ENCODE data around the gene ATP8A2. TPM values are rescaled to one million over a fixed set of nuclear protein-coding genes. Genes with fewer than 3 reads are reported as not detected.

Gene ATP8A2
- total RNA-seq, 6 donors from 2014 or later = 0.55 to 1.5 (median 0.87) TPM

- no peak overlapping the region for H3K27ac ChIP-seq
- H3K4me3 ChIP-seq = no peak overlapping the region
- WGBS, 2 donors = 59% methylated on average over 2 of the region's 2 CpGs
Observed at GRCh38 chr13:25691654-25692053, 319.9 kb downstream of the ATP8A2 start.

GRCh38 chr13:25692099-25692498, 320.3 kb downstream of the ATP8A2 start:
- 51 to 53% methylated on average over 7 of the region's 7 CpGs for WGBS, 2 donors
- no peak overlapping the region for H3K27ac ChIP-seq

More at GRCh38 chr13:25691654-25692053, 319.9 kb downstream of the ATP8A2 start:
- H3K27me3 ChIP-seq = no peaks in the 10 kb centered on the region
- no peak for ATAC-seq (ENCODE audit: low FRiP score in 2 of 2)
- no peak for DNase-seq
- H3K9me3 ChIP-seq = no peaks in the 10 kb centered on the region
- TF ChIP-seq POLR2AphosphoS5 (IDR thresholded peaks at IDR 0.05) = no peak
- TF ChIP-seq CTCF (IDR thresholded peaks at IDR 0.05) = no peak
- TF ChIP-seq POLR2A (IDR thresholded peaks at IDR 0.05) = no peak
- no peak for TF ChIP-seq EP300 (IDR thresholded peaks at IDR 0.05)
- no peaks in the 10 kb centered on the region for H3K36me3 ChIP-seq
- H3K4me1 ChIP-seq = peaks cover 0 to 6% (median 0%) of the 10 kb centered on the region in 4 donors

GRCh38 chr13:25699056-25699455, 327.3 kb downstream of the ATP8A2 start:
- Histone ChIP-seq H3K27me3 (no peaks in the 10 kb centered on the region), H3K4me3 (no peak overlapping the region), H3K9me3 (no peaks in the 10 kb centered on the region), H3K4me1 (no peaks in the 10 kb centered on the region), H3K27ac (no peak overlapping the region), H3K36me3 (no peaks in the 10 kb centered on the region)
- DNase-seq (no peak), ATAC-seq (ENCODE audit: low FRiP score in 2 of 2) (no peak)
- WGBS, 2 donors = 85 to 91% methylated on average over 9 of the region's 9 CpGs
- no peak for TF ChIP-seq EP300 (IDR thresholded peaks at IDR 0.05)
- TF ChIP-seq POLR2A (IDR thresholded peaks at IDR 0.05) = no peak
- TF ChIP-seq POLR2AphosphoS5 (IDR thresholded peaks at IDR 0.05) = no peak
- TF ChIP-seq CTCF (IDR thresholded peaks at IDR 0.05) = no peak

More at GRCh38 chr13:25692099-25692498, 320.3 kb downstream of the ATP8A2 start:
- DNase-seq = no peak
- Histone ChIP-seq H3K4me3 (no peak overlapping the region), H3K36me3 (no peaks in the 10 kb centered on the region), H3K27me3 (no peaks in the 10 kb centered on the region), H3K4me1 (peaks cover 0 to 6% (median 0%) of the 10 kb centered on the region in 4 donors), H3K9me3 (no peaks in the 10 kb centered on the region)
- ATAC-seq (ENCODE audit: low FRiP score in 2 of 2) = no peak
- TF ChIP-seq EP300 (IDR thresholded peaks at IDR 0.05) (no peak), POLR2AphosphoS5 (IDR thresholded peaks at IDR 0.05) (no peak), CTCF (IDR thresholded peaks at IDR 0.05) (no peak), POLR2A (IDR thresholded peaks at IDR 0.05) (no peak)

- H3K27ac ChIP-seq = no peak overlapping the region
- H3K9me3 ChIP-seq = no peaks in the 10 kb centered on the region
- H3K4me1 ChIP-seq = no peaks in the 10 kb centered on the region
- DNase-seq = no peak
- no peak overlapping the region for H3K4me3 ChIP-seq
- no peak for TF ChIP-seq POLR2AphosphoS5 (IDR thresholded peaks at IDR 0.05)
- TF ChIP-seq POLR2A (IDR thresholded peaks at IDR 0.05) = no peak
- no peak for TF ChIP-seq EP300 (IDR thresholded peaks at IDR 0.05)
- no peak for TF ChIP-seq CTCF (IDR thresholded peaks at IDR 0.05)
- 50 to 53% methylated on average over 2 of the region's 2 CpGs for WGBS, 2 donors
- no peaks in the 10 kb centered on the region for H3K36me3 ChIP-seq
- ATAC-seq (ENCODE audit: low FRiP score in 2 of 2) = no peak
- H3K27me3 ChIP-seq = no peaks in the 10 kb centered on the region
Observed at GRCh38 chr13:25699600-25699999, 327.8 kb downstream of the ATP8A2 start.

GRCh38 chr13:25701304-25701703, 329.5 kb downstream of the ATP8A2 start:
- WGBS, 2 donors = 49 to 63% methylated on average over 4 of the region's 4 CpGs
- peak in 1 of 2 donors; percentile 22 for DNase-seq
- Histone ChIP-seq H3K9me3 (no peaks in the 10 kb centered on the region), H3K4me3 (no peak overlapping the region), H3K27ac (no peak overlapping the region), H3K36me3 (no peaks in the 10 kb centered on the region), H3K4me1 (no peaks in the 10 kb centered on the region), H3K27me3 (no peaks in the 10 kb centered on the region)
- no peak for ATAC-seq (ENCODE audit: low FRiP score in 2 of 2)
- TF ChIP-seq POLR2AphosphoS5 (IDR thresholded peaks at IDR 0.05) = no peak
- TF ChIP-seq POLR2A (IDR thresholded peaks at IDR 0.05) = no peak
- no peak for TF ChIP-seq CTCF (IDR thresholded peaks at IDR 0.05)
- no peak for TF ChIP-seq EP300 (IDR thresholded peaks at IDR 0.05)

All from upper lobe of left lung (tissue), 6 donors.